Activated CD4-positive, alpha-beta T cell treated with anti-CD3 and anti-CD28 coated beads, Interleukin-2, amount 50 U/mL, for 24 hours (primary cell): ENCODE data around the gene CD8A.
"Not testable (repeated sequence)": the region's sequence is repeated elsewhere in the genome, so short reads cannot be mapped to it uniquely, and the experiment has no call there.

Source experiments
- DNase-seq, 2 donors: peaks; one replicate each; pipeline ENCODE4 v3.0.0-alpha.2; 2020; ENCODE audit warnings: low read depth in 1 of 2, low spot score in 1 of 2

The CD8A gene

DNA sequence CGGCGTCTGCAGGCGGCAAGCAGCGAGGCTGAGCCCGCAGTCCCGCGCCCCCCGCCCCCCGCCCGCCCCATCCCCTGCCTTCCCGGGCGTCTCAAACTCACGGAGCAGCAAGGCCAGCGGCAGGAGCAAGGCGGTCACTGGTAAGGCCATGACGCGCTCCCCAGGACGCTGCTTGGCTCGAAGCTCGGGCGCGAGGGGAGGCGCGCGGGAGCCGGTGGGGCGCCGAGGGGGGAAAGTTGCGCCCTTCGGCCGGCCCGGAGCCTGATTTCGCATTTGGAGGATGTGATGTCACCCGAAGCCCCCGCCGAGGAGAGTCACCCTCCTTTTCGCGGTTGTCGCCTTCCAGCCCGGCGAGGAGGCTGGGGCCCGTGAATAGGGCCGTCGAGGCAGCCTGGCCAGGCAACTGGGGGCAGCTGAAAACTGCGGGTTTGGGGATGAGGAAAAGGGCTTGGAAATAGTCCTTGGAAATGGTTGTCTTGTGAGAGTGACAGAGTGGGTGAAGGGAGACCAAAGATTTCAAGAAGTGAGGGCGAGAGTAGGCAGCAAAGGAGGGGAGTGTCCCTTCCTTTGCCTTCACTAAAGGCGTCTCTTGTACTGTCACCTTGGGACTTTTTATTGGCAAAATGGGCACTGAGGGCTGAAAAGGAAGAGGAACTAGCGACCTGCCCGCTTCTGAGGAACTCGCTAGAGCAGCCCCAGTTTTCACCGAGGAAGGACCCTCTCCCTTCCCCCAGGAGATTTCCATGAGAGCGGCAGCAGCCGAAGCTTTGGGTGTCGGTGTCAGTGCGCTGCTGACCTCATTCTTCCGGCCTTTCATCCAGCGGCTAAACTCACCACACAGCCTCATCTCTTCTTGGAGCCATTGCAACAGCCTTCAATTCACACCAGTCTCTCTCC is at the start of gene CD8A:
TSS of gene CD8A (minus strand) at position 238 of the 897 bp plus-strand sequence. CDS start at position 150, 88 bp downstream.
- DNase-seq: no peak

DNA sequence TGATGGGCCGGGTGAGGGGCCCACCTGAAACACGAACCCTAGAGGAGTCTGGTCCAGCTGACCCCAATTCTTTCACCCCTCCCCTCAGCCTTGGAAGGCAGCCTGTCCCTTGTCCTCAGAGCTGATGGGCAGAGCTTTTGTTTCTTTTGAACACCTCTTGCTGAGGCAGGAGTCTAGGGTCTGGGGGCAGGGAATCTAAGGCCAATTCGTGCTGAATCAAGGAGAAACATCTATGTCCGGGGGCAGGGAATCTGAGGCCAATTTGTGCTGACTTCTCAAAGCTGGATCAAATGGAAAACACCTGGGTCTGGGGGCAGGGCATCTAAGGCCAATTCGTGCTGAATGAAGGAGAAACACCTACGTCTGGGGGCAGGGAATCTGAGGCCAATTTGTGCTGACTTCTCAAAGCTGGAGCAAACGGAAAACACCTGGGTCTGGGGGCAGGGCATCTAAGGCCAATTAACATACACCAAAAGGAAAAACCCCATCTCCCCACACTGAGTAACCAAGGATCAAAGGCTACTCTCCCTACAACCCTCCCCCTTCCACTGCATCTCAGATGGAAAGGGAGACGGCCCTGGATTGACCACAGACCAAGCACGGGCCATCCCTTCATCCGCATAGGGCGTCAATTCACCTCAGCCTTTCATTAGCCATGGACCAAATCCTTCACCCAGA is 49.3 kb upstream of the CD8A start:
- DNase-seq: not testable (repeated sequence)

DNA sequence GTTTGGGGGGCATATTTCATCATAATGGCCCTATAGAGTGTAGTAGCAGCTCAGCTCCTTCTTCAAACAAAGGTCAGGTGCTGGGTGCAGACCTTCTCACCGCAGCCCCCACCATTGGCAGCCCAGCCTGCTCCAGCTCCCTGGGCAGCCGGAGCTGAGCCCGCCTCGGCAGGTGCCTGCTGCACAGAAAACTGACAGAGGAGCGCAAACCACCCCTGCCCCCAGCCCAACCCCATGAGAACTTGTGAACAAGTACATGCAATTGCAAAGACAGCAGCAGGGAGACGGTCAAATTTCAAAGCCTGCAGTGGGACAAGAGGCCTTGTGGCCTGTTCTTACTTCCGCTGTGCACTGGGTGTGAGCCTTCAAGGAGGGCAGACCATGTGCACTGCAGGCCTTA is 48.7 kb upstream of the CD8A start:
- DNase-seq: not testable (repeated sequence)

DNA sequence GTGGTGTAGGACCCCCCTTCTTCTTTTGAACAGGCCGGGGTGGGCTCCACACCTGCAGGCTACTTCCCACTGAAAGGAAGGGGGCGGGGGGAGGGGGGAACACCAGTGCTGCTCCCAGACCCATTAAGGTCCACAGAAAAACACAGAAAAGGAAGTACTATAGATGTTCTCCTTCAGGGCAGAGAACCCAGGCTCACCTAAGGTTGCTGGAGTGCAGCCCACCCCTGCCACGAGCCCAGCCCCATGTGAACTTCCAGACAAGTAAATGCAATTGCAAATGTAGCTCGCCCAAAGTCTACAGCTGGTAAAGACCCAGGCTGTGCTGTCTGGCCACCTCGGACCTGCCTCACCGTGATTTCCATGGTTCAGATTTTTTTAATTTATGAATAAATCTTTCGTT is 47.0 kb upstream of the CD8A start:
- DNase-seq: not testable (repeated sequence)

DNA sequence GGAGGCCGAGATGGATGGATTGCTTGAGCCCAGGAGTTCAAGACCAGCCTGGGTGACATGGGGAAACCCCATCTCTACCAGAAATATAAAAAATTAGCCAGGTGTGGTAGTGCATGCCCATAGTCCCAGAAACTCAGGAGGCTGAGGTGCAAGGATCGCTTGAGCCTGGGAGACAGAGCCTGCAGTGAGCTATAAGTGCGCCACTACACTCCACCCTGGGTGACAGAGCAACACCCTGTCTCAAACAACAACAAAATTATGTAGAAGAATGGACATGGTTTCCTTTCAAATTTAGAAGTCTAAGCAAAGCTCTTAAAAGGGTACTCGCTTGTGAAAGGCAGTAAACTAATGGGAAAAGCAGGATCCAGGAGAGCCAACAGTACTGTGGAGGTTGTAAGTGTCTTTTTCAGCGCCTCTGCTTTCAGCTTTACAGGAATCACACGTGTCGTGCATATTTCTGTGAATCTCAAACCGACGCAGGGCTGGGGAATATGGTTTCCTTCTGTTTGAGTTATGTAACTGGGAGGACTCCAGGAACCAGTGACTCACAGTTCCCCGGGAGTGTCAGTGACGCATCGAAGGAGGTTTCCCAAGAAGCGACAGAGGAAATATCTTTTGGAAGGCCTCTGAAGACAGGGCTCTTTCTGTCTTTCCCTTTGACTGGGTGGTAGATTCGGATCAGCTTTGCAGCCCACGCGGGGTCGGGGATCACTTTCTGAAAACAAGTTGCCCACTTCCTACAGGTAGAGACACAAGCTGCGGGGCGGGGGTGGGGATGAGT is 46.4 kb upstream of the CD8A start:
- peak in 1 of 2 donors; percentile 55 for DNase-seq

DNA sequence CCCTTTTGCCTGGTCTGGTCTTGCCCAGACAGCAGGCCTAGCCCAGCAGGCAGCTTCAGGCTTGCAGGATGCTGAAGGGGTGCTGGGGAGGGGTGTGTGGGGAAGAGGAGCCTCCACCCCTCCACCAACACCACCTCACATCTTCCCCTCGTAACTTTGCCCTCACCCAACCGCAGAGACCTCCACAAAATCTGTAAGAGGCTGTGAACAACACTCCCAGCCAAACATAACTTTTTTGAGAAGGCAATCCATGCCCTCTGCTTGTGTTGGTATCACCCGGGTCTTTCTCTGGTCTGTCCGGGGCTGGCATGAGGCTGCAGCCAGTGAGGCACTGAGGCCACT is 44.8 kb upstream of the CD8A start:
- DNase-seq: not testable (repeated sequence)

DNA sequence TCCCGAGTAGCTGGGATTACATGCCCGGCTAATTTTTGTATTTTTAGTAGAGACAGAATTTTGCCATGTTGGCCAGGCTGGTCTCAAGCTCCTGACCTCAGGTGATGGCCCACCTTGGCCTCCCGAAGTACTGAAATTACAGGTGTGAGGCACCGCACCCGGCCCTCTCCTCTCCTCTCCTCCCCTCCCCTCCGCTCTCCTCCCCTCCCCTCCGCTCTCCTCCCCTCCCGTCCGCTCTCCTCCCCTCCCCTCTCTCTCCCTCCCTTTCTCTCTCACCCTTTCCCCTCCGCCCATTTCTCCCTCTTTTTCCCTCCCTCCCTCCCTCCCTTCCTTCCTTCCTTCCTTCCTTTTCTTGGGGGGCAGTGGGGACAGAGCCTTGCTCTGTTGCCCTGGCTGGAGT is 42.6 kb upstream of the CD8A start:
- no peak for DNase-seq

DNA sequence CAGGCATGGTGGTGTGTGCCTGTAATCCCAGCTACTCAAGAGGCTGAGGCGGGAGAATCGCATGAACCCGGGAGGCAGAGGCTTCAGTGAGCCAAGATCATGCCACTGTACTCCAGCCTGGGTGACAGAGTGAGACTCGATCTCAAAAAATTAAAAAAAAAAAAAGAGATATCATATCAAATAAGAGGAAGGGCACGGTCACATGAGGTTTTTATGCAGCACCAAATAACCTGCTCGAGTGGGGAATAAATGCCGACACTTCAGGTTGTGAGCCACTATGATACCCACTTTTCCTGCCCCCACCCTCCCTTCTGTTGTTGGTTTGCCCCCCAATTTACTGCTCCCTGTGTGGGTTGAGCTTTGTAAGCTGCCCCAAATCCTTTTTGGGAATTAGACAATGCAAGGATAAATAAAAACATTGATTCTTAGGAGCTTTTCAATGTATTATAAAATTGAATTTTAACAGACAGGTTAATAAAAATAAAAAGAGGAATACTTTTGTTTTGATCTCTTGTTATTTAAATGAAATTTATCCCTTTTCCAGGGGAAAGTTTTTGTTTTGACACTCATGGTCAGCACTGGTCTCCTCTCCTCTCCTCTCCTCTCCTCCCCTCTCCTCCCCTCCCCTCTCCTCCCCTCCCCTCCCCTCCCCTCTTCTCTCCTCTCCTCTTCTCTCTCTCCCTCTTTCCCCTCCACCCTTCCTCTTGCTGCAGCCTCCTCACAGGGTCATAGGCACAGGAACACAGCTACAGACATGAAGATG is 41.8 kb upstream of the CD8A start:
- no peak for DNase-seq

DNA sequence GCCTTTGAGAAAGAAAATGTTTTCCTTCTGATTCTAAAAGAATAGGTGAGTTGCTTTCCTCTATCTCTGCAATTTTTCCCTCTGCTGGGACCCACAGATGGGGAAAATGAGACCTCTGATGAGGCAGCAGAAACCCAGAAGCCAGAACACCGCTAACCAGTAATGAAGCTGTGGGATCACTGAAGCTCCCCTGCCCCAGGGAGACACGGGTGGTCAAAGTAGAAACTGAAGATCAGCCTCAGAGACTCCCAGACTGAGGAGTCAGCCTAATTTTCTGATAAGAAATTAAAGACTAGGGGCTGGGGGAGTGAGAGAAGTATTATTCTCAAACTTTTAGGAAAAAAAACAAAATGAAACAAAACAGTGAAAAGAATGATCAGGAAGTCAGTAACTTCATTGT is 40.8 kb upstream of the CD8A start:
- no peak for DNase-seq

DNA sequence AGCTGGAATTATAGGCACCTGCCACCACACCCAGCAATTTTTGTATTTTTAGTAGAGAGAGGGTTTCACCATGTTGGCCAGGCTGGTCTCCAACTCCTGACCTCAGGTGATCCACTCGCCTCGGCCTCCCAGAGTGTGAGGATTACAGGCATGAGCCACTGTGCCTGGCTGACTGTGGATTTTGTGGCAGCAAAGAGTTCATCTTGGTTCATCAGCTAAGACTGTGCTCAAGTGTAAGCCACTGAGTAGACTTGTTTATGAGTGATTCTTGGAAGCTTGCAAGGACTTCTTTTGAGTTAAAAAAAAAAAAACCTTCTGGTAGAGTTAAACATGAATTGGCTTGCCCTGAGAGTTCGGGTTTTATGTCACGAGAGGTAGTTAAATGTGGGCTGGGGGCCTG is 36.2 kb upstream of the CD8A start:
- no peak for DNase-seq

DNA sequence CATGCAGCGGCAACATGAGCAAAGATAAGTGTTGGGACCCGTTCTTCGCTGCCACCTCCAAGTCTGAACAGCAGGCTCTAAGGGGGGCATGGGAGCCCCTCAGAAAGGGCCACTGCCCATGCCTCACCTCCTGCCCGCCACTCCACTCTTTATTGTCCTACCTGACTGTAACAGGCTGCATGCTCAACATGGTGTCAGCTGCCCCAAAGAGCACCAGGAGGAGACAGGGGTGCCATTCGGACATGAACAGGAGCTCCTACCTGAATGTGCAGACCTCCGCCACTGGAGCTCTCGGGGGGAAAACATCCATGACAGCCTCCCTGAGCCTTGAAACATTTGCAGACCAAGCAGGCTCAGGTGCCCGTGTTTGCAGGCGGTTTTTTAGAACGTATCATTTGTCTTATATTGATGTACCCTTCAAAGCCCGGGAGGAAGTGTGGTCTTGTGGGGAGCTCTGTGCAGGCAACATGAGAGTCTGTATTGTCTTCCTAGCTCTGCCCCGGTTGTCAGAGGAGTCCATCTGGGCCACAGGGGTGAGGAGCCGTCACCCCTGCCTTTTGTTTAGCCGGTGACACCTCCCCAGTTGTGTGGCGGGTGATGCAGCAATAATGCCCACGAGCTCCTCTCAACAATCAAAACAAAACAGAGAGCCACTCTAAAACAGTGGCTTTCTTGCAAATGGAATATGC is 35.1 kb upstream of the CD8A start:
- DNase-seq: no peak

DNA sequence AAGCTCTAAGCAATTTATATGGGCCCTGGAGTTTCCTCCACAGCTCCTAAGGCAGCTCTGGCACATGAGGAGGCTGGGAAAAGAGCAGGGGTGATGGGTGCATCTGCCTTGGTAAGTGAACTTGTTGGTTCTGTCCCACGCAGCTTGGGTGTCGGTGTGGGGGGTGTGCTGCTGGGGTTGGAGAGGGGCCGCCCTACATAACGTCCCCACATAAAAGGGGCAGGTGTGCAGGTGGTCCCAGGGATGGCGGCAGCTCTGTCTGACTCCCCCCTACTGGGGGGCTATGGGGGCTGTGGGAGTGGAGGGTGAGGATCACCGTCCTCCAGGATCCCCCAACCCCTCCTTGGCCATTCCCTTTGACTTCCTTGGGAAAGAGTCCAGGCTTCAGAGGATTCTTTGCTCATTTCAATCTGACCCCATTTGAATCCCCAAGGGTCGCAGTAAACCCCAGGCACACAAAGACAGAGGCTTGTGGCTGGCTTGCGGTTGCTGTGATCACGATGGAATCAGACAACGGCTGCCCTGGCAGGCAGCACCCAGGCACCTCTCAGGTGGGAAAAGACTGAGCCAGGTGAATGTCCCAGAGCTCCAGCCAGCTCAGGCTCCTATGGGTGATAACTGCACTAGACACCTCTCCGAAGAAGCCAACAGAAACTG is 34.5 kb upstream of the CD8A start:
- no peak for DNase-seq

DNA sequence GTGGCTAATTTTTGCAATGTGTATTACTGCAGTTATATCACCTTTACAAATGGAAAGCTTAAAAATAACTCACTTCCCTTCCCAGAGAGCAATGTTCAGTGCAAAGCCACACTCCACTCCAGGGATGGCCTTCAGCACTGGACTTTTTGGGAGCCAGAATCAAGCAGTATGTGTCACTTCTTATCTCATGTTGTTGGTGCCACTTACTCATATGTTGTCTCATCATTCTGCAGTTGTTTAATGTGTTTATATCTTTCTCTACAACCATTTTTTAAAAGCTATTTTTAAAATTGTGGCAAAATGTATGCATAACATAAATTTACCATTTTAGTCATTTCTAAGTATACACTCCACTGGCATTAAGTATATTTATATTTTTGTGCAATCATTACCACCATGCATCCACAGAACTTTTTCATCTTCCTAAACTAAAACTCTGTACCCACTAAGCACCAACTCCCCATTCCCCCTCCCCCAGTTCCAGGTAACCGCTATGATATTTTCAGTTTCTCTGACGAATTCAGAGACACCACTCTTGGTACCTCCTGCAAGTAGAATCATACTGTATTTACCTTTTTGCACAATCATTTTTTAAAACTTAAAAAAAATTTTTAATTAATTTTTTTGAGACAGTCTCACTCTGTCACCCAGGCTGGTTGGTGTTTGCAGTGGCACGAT is 32.1 kb upstream of the CD8A start:
- DNase-seq: no peak

DNA sequence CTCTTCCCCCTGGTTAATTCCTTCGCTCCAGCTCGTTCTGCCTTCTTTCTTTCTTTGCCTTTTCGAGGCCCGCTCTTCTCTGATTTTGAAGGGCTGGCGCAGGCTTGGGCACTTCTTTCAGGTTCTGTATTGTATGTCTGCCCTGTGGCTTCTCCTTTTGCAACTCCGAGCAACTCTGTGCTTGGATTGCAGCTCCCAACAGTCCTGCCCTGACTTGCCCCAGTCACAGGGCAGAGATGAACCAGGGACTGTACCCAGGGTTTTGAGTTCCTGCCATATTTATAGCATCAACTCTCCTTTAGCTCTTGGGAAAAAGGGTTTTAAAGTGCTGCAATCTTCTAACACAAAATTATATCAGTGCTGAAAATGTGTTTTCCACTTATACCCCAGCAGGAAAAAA is 31.1 kb upstream of the CD8A start:
- DNase-seq: no peak

DNA sequence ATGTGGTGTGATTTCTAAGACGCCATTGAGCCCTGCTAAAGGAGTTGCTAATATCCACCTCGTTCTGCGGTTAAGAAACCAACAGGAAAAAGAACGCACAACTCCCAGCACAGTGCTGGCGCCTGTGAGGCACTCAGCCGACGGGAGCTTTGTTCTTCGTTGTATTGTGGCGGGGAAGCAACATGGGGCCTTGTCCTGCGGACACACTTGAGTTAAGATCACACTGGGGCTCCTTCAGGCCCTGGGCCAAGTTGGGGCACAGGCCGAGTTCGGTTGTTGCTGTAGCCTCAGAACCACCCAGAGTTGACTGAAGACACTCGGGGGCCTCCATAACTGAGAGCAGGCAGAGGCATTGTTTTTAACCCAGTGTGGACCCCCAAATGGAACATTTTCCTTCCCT is 30.6 kb upstream of the CD8A start:
- no peak for DNase-seq

DNA sequence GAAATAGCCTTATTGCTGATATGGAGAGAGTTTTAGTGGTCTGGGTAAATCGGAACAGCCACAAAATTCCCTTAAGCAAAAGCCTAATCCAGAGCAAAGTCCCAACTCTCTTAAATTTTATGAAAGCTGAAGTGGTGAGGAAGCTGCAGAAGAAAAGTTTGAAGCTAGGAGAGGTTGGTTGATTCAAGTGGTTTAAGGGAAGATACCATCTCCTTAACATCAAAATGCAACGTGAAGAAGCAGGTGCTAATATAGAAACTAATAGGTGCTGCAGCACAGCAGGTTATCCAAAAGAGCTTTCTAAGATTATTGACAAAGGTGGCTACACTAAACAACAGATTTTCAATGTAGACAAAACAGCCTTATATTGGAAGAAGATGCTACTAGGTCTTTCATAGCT is 28.2 kb upstream of the CD8A start:
- DNase-seq: no peak

DNA sequence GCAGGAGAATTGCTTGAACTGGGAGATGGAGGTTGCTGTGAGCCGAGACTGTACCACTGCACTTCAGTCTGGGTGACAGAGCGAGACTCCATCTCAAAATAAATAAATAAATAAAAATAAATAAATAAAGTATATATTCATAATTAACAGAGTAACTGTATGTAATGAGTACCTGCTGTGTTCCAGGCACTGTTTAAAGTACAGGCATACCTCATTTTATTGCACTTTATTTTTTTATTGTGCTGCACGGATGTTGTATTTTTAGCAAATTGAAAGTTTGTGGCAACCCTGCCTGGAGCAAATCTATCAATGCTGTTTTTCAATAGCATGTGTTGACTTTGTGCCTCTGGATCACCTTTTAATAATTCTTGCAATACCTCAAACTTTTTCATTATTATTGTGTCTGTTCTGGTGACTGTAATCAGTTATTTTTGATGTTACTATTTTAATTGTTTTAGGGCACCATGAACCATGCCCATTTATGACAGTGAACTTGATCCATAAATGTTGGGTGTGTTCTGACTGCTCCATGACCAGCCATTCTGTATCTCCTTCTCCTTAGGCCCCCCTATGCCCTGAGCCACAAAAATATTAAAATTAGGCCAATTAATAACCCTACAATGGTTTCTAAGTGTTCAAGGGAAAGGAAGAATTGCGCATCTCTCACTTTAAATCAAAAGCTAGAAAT is 27.5 kb upstream of the CD8A start:
- no peak for DNase-seq

DNA sequence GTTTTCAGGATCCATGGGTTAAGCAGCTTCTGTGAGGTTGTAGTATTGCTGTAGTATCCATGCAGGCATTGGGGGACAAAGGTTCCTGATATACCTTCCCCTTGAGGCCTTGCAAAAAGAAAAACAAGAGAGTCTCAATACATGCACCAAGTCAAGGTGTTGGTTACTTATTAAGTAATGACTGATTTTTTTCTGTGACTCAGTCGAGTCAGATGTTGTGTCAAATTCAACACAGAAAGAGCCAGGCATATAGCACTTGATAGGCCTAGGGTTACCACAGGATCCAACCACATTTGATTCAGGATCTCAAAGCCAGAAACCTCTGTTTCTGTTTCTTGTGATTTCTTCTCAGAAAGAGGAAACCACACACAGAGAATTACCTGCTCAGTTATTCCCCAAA is 24.9 kb upstream of the CD8A start:
- DNase-seq: no peak
